ENCODE results near the gene AGAP2. TPM values are rescaled to one million over a fixed set of nuclear protein-coding genes. Genes with fewer than 3 reads are reported as not detected.

AGAP2 gene
- total RNA-seq, 1 donor from 2014 or later: 1.4 TPM

DNA sequence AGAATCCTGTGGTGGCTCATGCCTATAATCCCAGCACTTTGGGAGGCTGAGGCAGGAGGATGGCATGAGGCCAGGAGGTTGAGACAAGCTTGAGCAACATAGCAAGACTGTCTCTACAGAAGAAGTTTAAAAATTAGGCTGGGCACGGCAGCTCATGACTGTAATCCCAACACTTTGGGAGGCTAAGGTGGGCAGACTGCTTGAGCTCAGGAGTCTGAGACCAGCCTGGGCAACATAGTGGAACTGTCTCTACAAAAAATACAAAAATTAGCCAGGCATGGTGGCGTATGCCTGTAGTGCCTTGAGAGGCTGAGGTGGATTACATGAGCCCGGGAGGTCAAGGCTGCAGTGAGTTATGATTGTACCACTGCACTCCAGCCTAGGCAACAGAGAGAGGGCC, 29.3 kb upstream of the AGAP2 start:
- DNase-seq (ENCODE audit: low spot score): no peak

DNA sequence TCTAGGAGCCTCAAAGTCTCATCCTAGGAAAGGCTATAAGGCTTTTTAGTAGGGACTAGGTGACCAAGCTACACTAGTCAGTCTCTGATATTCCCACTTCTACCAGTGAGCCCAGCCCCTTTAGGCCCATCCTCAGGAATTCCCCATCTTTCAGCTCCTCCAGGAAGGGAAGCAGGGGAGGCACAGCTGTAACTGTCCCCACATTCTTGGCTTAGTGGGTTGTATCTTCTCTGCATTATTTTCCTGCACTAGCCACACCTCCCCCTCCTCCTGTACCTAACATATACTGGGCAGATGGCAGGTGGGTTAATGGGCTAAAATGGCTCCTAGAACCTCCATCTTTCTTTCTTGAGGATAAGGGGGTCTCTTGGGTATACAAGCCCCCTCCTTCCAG, 28.8 kb upstream of the AGAP2 start:
- DNase-seq (ENCODE audit: low spot score): no peak

DNA sequence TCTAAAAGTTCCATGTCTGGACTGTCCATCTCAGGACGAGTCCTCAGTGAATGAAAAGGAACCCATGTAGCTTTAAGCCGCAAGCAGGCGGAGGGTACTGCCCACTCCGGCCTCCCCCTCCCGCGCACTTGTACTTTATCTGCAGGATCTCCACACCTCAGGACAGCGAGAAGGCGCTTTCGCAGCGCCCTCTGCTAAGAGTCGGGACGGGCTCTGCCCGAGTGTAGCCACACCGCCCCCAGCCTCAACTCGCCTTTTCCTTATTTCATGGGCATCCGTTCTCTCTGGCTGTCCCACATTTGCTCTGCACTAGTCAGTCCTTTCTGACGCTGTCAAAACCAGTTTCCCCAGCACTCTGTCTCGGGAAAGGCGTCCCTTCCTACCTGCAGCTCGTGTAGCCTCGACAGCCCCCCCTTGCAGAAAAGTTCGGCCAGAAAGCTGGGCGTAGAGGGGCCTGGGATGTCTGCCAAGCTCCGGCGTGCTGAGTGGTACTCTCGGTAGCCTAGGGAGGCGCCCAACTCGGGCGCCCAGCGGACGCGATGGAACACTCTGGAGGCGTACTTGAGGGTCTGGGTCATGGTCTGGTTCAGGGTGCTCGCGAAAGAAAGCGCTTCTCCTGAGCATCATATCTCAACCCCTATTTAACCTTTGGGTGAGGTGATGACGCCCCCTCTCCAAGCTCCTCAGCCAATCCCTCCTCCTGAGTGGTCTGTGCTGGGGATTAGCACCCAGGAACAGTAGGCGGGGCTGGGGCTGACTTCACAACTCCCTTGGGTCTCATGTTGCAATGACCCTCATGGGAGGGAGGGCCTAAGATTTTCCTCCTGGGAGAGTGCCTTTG, 28.1 kb upstream of the AGAP2 start, which contains the start of gene CYP27B1:
Gene CYP27B1 (minus strand): TSS at position 615 of the 841 bp plus-strand sequence. CDS start 37 bp downstream, at position 578.
- peak; percentile 9 for DNase-seq (ENCODE audit: low spot score)

DNA sequence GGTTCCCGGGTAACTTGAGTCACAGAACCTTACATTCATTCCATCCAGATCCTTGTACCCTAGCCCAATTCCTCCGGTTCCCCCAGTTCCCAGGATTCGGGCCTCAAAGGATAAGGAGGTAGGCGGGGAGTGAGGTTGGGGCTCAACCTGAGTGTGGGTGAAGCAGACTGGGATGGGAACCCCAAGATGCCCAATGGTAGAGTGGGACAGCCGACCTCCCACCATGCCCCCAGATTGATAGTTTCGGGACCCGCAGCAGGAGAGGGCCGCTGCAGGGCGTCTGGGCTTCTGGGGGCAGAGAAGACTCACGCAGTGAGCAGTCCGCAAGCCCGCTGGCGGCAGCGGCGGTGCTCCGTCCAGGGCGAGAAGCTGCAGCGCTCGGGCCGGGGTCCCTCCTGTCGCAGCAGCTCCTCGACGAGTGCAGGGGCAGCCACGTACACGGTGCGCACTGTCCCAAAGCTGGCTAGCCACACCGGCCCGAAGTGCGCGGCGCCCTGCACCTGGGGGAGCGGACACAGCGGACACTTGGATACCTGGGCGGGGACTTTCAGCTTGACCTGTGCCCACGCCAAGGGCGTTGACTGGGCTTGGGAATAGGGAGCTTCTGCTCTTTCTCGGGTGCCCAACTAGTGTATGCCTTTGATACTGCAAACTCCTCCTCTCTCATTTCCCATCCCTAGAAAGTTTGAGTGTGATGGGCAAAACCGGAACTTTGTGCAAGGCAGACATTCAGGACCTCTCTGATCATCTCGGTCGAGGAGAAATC, 27.3 kb upstream of the AGAP2 start:
- peak; percentile 9 for DNase-seq (ENCODE audit: low spot score)

DNA sequence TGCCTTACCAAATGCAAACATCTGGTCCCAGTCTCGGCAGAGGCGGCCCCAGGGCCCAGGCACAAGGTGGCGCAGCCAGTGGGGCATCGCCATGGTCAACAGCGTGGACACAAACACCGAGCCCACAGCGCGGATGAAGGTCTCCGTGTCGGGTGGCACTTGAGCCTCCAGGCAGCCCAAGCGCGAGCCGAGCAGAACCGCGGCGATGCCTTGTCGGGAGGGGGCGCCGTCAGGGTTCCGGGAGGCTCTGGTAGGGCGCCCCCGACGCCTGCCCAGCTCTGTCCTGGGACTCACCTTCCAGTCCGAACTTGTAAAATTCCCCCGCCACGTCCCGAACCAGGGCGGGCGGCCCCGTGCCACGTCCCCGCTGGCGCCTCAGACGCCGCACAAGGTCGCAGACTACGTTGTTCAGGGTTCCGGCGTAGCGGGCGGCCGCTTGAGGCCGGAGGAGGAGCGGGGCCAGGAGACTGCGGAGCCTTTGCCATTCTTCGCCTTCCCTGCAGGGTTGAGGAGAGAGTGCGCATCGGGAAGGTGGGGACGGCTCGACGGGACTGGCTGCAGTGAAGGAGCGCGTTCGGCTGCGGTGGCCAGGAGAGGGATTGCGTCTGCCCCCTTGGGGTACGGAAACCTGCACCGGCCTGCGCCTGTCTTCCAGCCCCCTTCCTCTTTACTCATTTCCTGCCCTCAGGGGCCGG, 26.6 kb upstream of the AGAP2 start:
- peak; percentile 17 for DNase-seq (ENCODE audit: low spot score)

DNA sequence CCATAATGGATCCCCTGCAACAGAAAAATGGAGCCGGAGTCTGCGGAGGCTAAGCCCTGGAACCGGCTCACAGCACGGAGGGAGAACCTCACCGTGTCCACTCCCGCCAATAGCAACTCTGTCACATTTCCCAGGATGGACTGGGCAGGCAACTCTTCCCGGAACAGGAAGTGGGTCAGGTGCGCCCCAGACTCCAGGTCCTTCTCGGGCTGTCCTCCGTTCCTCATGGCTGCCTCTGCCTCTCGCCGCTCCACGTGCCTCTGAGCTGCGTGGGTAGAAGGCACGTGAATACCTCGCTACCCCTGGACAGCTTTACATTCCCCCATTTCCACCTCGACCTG, 26.1 kb upstream of the AGAP2 start:
- DNase-seq (ENCODE audit: low spot score): no peak

DNA sequence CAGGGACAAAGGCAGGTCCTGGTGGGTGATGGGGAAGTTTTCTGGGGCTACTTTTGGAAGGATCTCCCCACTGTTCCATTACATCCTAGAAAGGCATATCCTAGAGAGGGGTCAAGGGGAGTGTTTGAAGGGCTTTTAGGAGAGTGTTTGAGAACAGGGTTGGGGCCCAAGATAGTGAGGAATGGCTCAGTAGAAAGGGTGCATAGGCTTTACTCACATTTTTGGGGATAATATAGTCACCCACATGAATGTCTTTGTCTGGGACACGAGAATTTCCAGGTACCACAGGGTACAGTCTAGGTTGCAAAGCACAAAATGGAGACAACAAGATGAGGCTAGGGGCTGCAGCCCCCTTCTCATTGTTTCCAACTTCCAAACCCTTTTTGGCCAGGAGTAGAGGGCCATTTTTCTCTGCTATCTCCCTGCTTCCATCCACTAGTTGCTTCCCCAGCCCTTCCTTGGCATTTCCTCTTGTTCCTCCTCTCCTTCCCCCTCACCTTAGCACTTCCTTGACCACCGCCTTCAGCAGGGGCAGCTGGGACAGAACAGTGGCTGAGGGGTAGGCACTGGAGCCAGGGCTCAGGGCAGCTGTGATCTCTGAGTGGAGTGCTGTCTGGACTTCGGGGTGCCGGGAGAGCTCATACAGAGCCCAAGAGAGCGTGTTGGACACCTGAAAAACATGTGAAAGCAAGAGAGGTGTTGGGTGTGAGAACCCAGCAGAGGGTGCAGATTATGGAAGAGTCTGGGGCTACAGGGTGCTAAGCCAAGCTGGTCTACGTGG, 25.5 kb upstream of the AGAP2 start:
- DNase-seq (ENCODE audit: low spot score): no peak

DNA sequence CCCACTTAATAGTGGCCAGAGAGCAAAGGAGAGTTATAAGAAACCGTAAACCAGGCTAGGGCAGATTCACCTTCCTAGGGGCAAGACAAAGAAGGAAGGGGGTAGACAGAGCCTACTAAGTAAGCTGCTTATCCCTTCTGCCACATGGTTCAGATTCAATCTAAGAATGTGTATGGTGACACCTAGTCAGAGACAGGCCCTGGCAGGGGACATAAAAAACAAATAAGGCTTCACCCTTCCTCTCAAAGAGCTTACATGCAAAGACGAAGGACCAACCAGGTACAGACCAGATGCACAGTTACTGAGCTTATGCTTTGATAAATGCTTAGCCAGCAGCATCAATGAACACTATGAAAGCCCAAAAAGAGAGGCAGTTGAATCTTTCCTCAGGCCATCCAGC, 23.9 kb upstream of the AGAP2 start:
- no peak for DNase-seq (ENCODE audit: low spot score)

DNA sequence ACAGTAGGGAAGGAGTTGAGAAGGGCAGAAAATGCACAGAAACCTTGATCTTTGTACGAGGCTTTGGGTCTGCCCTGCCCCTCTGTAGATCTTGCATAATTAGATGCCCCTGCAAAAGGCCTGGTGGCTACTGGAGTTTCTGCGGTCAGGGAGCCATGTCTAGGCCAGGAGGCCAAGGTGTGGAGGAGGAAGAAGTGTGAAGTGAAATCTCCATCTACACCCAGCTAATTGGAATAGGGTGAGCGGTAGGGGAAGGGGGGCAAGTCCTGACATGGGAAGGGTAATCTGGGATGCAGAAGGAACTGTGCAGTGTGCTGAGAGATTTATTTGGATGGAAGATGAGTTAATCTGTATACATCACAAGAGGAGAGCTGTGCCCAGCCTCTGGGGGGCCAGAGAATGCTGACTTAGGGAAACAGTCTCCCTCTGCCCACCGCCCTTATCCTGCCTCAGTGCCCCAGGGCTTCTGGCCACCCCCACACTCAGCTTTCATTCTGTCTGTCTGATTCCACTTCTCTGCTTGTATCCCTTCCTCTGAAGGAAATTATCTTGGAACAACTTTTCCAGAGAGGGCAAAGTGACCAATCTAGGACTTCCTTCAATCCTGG, 23.0 kb upstream of the AGAP2 start:
- no peak for DNase-seq (ENCODE audit: low spot score)

DNA sequence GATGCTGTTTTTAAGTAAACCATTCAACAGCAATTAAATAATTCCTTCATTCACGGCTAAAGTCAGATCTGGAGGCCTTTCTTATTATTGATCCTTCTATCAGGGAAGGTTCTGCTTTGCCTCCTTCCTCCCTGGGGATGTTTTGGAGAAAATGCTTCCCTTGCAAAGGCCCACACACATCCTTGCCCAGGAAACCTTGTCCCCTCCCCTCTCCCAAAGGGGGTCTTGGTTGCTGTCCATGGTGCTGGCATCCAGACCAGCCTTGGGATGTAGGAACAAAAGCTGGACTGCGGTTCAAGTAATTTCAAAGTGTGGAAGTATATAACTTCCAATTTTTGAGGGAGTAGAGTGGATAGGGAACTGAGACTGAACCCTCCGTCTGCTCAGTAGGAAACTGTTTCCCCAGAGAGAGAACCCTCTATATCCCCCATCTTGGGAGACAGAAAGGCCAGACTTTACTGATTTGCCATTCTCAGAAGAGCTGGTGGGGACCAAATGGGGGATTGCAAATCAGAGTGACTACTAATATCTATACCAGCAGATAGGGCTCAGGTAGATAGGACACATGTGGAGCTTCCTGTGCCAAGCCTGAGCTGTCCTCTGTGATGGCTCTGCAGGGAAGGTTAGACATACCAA, 21.9 kb upstream of the AGAP2 start:
- no peak for DNase-seq (ENCODE audit: low spot score)

DNA sequence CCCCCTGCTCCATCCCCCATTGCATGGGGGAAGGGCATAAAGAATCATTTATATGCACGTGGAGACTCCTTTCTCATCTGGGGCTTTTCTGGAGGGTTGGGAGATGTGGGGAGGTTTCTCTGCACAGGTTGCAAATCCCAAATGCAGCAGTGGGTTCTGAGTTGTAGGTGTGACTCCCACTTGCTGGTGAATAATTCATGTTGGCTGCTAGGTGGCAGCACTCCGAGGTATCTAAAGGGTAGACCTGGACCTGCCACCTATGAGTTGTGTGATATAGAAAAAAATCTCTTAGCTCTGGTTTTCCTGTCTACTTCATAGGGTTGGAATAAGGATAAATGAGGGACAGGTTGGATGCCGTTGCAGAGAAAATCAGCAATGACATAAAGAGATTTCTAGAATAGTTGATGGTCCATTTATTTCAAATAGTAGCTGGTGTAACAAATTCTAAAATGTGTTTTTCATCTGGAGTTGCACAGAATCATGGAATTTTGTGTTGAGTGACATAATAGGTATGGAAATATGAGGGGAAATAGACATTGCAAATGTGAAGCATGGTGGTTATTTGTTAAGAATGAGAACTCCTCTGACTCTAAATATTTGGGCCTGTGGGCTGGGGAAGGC, 20.9 kb upstream of the AGAP2 start:
- no peak for DNase-seq (ENCODE audit: low spot score)

DNA sequence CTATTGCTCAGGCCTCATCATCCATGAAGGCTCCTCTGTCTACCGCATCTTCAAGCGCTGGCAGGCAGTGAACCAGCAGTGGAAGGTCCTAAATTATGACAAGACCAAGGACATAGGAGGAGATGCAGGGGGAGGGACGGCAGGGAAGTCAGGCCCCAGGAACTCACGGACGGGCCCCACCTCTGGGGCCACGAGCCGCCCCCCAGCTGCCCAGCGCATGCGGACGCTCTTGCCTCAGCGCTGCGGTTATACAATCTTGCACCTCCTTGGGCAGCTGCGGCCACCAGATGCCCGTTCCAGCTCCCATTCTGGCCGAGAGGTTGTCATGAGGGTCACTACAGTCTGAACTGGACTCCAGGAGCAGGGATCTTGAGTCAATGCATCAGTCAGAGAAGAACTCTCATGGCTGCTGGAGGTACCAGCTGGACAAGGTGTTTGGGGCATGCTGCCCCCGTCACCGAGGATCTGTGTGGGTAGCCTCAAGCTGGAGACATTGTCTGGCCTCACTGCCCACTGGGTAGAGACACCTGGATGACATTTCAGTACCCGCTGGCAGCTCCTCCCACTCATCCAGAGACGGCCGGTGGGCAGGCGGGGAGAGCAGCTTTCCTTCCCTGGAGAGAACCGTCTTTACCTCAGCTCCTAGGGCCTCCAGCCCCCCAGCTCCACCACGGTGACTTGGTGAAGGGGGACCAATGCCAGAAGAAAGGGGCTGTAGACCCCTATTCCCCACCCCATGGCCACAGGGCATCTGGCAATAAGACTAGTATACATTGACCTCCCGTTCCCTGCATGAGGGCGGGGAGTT, 20.2 kb upstream of the AGAP2 start:
- DNase-seq (ENCODE audit: low spot score): no peak

DNA sequence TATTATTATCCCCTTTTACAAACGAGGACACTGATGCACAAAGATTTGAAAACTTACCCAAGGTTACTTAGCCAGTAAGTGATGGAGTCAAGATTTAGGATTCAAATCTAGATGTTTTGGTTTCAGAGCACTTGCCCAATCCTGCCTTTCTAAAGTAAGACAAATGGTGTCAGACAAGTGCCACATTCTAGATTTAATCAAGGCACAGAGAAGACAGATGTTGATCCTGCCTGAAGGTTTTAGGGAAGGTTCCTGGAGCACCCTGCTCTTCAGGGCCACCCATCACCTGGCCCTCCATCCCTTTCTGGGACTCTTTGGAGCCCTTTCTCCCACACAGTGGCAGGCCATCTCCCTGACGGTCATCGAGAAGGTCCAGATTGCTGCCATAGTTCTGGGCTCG, 19.2 kb upstream of the AGAP2 start:
- DNase-seq (ENCODE audit: low spot score): no peak

DNA sequence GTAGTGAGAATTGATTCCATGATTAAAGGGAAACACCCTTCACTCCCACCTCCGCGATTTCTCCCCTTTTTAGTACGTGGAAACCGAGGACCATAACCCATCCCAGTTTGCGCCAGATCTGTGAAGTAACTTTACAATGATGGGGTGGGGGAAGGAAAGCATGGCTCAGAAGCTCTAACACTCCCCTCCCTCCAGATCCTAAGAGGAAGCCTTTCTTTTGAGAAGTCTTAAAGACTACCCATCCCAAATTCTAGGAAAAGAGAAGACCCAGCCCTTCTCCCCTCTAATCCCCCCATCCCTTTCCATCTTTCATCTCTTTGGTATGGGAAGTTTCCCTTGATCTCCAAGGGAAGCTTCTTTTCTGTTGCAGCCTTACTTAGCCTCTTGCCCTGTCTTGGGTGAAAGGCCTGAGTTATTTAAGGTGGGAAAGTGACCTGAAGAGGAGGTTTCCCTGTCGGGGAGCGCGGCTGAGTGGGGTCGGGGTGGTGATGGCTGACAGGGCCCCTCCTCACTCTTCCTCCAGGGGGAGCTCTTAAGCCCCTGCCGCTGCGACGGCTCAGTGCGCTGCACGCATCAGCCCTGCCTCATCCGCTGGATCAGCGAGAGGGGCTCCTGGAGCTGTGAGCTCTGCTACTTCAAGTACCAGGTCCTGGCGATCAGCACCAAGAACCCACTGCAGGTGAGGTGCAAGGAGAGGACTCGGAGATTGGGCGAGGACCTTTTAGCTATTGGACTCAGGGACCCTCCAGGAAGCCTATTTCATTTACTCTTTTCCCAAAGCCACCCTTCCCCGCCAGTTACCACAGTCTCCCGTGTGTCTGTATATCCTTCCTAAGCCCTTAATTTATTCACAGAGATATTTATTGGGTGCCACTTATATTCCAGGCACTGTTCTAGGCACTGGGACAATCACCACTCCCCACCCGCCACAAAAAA, 18.1 kb upstream of the AGAP2 start:
- no peak for DNase-seq (ENCODE audit: low spot score)

DNA sequence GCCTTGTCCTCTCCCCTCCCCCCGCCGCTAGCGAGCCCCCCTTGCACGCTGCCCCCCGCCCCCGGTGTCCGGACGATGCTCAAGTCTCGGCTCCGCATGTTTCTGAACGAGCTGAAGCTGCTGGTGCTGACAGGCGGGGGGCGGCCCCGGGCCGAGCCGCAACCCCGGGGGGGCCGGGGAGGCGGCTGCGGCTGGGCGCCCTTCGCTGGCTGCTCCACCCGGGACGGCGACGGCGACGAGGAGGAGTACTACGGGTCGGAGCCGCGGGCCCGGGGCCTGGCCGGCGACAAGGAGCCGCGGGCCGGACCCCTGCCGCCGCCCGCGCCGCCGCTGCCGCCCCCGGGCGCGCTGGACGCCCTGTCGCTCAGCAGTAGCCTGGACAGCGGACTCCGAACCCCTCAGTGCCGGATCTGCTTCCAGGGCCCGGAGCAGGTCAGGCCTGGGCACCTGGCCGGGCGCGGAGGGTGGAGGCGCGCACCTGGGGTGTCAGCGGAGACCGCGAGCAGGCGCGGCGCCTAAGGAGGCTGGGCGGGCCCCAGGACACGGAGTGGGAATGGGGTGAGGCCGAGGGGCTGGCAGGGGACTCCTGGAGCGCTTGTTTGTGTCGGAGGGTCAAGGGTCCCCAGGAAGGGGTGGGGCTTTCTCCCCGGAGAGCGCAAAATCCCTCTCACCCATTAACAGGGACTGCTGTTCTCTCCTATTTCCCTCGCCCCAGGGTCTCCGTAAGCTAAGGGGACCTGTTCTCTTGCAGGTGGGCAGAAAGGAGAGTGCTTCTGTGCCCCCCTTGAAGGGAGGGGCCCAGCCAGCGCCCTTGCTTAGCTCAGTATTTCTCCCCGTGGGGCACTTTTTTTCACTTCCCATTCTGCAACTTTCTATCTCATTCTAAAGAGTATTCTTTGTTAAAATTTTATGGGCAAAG, 17.2 kb upstream of the AGAP2 start:
- no peak for DNase-seq (ENCODE audit: low spot score)

DNA sequence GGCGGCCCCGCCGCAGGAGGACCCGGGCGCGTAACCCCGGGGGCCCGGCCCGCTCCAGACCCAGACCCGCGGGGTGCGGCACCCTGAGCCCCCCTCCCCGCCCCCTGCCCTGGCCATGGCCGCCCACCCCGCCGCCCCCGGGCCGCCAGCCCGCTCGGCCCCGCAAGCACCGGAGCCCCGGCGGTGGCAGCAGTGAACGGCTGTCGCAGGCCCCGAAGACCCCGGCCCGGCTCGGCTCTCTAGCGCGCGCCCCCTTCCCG, 16.6 kb upstream of the AGAP2 start:
- no peak for DNase-seq (ENCODE audit: low spot score)

DNA sequence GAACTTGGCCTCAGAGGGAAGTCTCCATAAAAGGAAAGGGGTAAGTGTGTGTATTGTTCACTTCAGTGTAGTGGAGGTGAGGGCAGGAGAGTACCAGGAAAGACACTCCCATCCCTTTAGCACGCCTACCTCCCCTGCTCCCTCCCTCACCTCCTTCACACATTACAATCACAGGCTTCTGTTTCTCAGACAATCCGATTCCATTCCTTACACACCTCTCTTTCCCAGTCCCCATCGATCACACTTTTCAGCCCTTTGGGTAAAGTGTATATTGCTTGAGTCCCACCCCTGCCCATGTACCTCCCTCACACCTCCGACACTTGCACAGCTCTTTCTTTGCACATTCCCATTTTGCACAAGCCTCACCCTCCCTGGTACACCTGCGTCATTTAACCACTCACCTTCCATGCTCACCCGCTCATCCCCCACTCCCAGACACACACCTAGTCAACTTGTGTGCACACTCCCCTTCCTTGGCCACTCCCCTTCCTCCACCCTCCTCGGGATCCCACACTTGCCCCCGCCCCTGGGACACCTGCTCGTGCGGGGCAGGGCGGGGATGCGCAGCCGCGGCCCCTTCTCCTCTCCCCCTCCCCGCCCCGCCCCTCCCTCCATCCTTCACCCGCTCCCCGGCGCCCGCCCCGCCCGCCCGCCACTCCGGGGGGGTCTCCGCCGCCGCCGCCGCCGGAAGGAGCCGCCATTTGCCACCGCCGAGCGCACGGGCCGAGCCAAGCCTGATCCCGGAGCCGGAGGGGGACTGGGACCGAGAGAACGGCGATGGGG, 16.1 kb upstream of the AGAP2 start, which contains the start of gene MARCHF9:
Gene MARCHF9 (plus strand): TSS at position 693 of the 783 bp plus-strand sequence. CDS start 426 bp downstream, outside the sequence.
- peak; percentile 55 for DNase-seq (ENCODE audit: low spot score)

Measured in umbilical cord (tissue), 2 donors.